Stimulated activated naive CD8-positive, alpha-beta T cell treated with anti-CD3 and anti-CD28 coated beads, Interleukin-15, Interleukin-2, amounts not matched to agents 100 ng/mL and 50 ng/mL, for 24 hours (primary cell): Measurements from ENCODE around the gene DDR2.

ENCODE experiments used
- H3K27ac Mint-ChIP-seq: one replicate; pipeline ENCODE4 v1.8.0; 2021; ENCODE audit warnings: mild to moderate bottlenecking, mixed read lengths
- H3K27me3 Mint-ChIP-seq: one replicate; pipeline ENCODE4 v1.8.0; 2021; ENCODE audit warnings: mixed read lengths
- H3K36me3 Mint-ChIP-seq: one replicate; pipeline ENCODE4 v1.8.0; 2021; ENCODE audit warnings: low read depth, mixed read lengths
- H3K4me1 Mint-ChIP-seq: one replicate; pipeline ENCODE4 v1.8.0; 2021; ENCODE audit warnings: low read depth, mixed read lengths
- H3K4me3 Mint-ChIP-seq: one replicate; pipeline ENCODE4 v1.8.0; 2021; ENCODE audit warnings: mild to moderate bottlenecking, mixed read lengths
- H3K9me3 Mint-ChIP-seq: one replicate; pipeline ENCODE4 v1.8.0; 2021; ENCODE audit warnings: mixed read lengths

DDR2 gene

GRCh38 chr1:162619076-162619475 is 13.2 kb upstream of the DDR2 start:
- no peak overlapping the region for H3K27ac Mint-ChIP-seq
- no peak overlapping the region for H3K4me3 Mint-ChIP-seq
- H3K36me3 Mint-ChIP-seq: peaks cover 15% of the 10 kb centered on the region
- no peaks in the 10 kb centered on the region for H3K27me3 Mint-ChIP-seq
- H3K4me1 Mint-ChIP-seq: no peaks in the 10 kb centered on the region
- H3K9me3 Mint-ChIP-seq: peaks cover 10% of the 10 kb centered on the region

GRCh38 chr1:162621256-162621655 is 11.0 kb upstream of the DDR2 start:
- peaks cover 8% of the 10 kb centered on the region for H3K27me3 Mint-ChIP-seq
- no peak overlapping the region for H3K27ac Mint-ChIP-seq
- no peaks in the 10 kb centered on the region for H3K4me1 Mint-ChIP-seq

GRCh38 chr1:162625679-162626078 is 6.6 kb upstream of the DDR2 start:
- Mint-ChIP-seq H3K4me1 (no peaks in the 10 kb centered on the region), H3K4me3 (no peak overlapping the region), H3K9me3 (no peaks in the 10 kb centered on the region), H3K36me3 (no peaks in the 10 kb centered on the region), H3K27ac (no peak overlapping the region), H3K27me3 (peaks cover 20% of the 10 kb centered on the region)

More at GRCh38 chr1:162621256-162621655, 11.0 kb upstream of the DDR2 start:
- no peak overlapping the region for H3K4me3 Mint-ChIP-seq
- peaks cover 15% of the 10 kb centered on the region for H3K36me3 Mint-ChIP-seq
- peaks cover 10% of the 10 kb centered on the region for H3K9me3 Mint-ChIP-seq

GRCh38 chr1:162626094-162626493 is 6.2 kb upstream of the DDR2 start:
- no peaks in the 10 kb centered on the region for H3K36me3 Mint-ChIP-seq
- H3K4me1 Mint-ChIP-seq: no peaks in the 10 kb centered on the region
- H3K4me3 Mint-ChIP-seq: no peak overlapping the region
- no peaks in the 10 kb centered on the region for H3K9me3 Mint-ChIP-seq
- H3K27me3 Mint-ChIP-seq: peaks cover 20% of the 10 kb centered on the region
- H3K27ac Mint-ChIP-seq: no peak overlapping the region

GRCh38 chr1:162626761-162627160 is 5.5 kb upstream of the DDR2 start:
- Mint-ChIP-seq H3K9me3 (no peaks in the 10 kb centered on the region), H3K27ac (no peak overlapping the region), H3K4me1 (no peaks in the 10 kb centered on the region)

DNA sequence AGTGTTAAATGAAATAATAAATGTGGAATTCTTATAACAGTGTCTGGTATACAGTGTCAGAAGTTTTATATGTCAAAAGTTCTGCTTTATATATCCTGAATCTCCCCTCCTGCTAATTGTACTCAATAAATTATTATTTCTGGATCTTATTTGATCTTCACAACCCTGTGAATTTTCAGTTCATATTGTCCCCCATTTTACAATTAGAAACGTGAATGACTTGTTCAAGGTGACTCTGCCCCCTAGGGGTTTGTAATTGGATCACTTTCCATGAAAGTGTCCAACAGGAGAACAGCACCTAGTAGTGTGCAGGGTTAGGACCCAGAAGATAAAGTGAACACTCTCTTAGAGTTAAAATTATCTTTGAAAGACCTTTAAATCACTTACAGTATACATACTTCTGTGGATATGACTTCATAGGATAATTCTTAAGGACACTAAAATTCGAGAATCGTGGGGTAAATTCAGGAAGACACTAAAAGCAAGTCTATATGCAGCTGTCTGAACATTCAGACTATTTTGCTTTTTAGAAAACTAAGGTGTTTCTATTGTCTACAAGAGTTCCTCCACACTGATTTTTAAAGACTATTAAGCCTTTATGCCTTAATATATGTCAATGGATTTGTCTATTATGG is 4.5 kb upstream of the DDR2 start:
- Mint-ChIP-seq H3K36me3 (no peaks in the 10 kb centered on the region), H3K9me3 (no peaks in the 10 kb centered on the region), H3K27ac (no peak overlapping the region), H3K4me1 (no peaks in the 10 kb centered on the region), H3K27me3 (peaks cover 20% of the 10 kb centered on the region), H3K4me3 (no peak overlapping the region)

More at GRCh38 chr1:162626761-162627160, 5.5 kb upstream of the DDR2 start:
- H3K27me3 Mint-ChIP-seq: peaks cover 20% of the 10 kb centered on the region
- H3K36me3 Mint-ChIP-seq: no peaks in the 10 kb centered on the region
- no peak overlapping the region for H3K4me3 Mint-ChIP-seq

DNA sequence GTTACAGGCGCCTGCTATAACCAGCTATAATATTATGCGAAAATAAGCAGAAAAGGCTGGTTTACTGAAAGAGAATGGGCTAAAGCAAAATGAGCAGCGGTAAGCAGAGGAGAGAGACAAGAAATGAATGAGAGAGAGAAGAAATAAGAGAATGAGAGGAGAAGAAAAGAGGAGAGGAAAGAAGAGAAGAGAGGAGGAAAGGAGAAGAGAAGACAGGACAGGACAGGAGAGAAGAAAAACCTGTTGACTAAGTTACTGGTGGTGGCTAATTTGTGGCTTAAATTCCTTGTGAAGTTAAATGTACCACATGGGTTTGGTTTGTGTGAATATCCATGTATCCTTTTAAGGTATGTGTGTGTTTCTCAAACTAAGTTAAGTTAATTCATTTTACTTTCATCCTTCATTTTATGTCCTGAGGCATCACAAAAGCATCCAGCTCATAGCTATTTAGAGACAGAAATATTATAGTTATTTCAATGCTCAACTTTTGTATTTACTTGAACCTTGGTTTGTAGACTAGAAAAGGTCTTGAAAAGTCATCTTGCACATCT is 3.1 kb upstream of the DDR2 start:
- Mint-ChIP-seq H3K9me3 (no peaks in the 10 kb centered on the region), H3K27me3 (peaks cover 20% of the 10 kb centered on the region), H3K4me3 (no peak overlapping the region), H3K36me3 (no peaks in the 10 kb centered on the region), H3K27ac (no peak overlapping the region), H3K4me1 (no peaks in the 10 kb centered on the region)

DNA sequence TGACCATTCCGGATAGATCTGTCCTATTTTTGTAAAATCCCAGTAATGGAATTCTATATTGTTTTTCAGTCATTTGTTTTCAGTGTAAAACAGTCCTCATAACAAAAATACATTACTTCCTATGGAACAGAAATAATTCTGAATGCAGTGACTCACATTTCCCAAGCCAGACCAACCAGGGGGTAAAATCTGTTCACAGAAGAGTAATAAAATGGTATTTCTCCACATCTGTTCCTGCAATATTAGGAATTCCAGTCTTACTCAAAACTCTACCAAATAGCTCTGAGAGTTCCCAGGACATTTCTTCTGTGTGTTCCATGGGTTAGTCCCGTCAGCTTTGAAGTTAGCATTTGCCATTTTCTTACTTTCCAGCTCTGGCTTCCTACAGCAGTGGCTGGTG is 2.6 kb upstream of the DDR2 start:
- no peak overlapping the region for H3K27ac Mint-ChIP-seq
- H3K36me3 Mint-ChIP-seq: no peaks in the 10 kb centered on the region
- H3K4me1 Mint-ChIP-seq: no peaks in the 10 kb centered on the region
- H3K4me3 Mint-ChIP-seq: no peak overlapping the region
- no peaks in the 10 kb centered on the region for H3K9me3 Mint-ChIP-seq
- peaks cover 16% of the 10 kb centered on the region for H3K27me3 Mint-ChIP-seq

DNA sequence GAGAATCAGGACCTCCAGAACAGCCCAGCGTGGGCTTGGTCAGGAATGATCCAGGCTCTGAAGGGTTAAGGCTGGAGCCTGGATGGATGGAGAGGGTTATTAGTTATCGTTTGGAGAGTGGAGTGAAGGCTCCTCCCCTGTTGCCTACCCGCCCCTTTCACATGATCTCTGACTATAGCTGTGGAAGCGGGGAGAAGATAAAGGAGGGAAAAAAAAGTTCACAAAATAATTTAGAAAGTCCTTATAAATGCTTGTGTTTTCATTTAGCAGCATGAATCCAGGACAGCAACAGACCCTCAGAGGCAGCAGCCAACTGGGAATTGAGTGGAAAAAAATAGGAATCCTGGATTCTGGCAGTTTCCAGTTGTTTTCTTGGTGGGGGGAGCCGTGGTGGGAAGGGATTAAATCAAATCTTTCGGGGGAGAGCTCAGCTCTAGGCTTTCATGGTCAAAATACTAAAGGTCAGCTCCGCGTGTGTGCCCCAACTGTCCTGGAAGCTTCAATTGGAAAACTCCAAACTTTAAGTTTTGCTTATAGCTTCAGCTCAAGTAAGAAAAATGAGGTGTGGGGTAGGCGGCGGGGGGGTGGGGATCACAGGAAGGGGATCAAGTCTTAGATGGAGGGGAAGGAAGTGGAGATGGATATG is 595 bp upstream of the DDR2 start:
- H3K4me1 Mint-ChIP-seq: no peaks in the 10 kb centered on the region
- no peaks in the 10 kb centered on the region for H3K9me3 Mint-ChIP-seq
- no peaks in the 10 kb centered on the region for H3K36me3 Mint-ChIP-seq
- no peak overlapping the region for H3K27ac Mint-ChIP-seq
- peaks cover 11% of the 10 kb centered on the region for H3K27me3 Mint-ChIP-seq
- no peak overlapping the region for H3K4me3 Mint-ChIP-seq

DNA sequence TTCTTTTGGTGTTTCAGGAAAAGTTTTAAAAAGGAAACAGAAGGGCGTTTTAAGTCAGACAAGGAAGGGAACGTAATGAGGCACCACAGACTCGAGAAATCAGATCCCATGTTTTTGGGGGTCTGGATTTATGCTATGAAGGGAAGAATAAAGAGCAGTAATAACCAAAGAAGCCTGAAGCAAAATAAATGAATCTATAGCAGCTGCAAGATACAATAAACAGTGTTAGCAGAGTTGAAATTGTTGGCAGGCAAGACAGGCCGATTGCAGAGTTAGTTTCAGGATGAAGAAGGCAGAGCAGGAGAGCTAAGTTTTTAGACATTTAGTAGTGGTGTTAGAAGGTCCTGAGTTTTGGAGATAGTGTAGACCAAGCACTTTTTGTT is 425 bp downstream of the DDR2 start:
- Mint-ChIP-seq H3K27me3 (peaks cover 9% of the 10 kb centered on the region), H3K9me3 (no peaks in the 10 kb centered on the region), H3K27ac (no peak overlapping the region), H3K4me1 (no peaks in the 10 kb centered on the region), H3K36me3 (no peaks in the 10 kb centered on the region), H3K4me3 (no peak overlapping the region)

GRCh38 chr1:162633081-162633762 is 958 bp downstream of the DDR2 start:
- no peaks in the 10 kb centered on the region for H3K4me1 Mint-ChIP-seq
- H3K36me3 Mint-ChIP-seq: no peaks in the 10 kb centered on the region
- no peak overlapping the region for H3K27ac Mint-ChIP-seq
- no peaks in the 10 kb centered on the region for H3K9me3 Mint-ChIP-seq
- peaks cover 7% of the 10 kb centered on the region for H3K27me3 Mint-ChIP-seq
- no peak overlapping the region for H3K4me3 Mint-ChIP-seq

DNA sequence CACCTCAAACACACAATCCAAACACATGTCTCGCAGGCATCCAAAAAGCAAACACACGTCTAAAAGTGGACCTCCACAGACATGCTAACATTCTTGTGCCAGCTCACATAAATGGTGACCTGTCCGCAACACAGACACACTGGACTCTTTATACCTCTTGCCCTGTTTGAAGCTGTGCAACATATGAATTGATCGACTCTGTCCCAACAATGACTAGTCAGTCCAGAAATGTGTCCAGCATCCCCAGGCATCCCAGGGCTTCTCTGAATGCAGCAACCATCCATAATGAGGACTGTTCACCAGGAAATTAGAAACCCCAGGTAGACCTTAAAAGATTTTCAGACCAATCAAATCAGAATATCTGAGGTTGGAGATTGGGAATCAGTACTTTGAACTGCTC is 3.2 kb downstream of the DDR2 start:
- H3K4me1 Mint-ChIP-seq: no peaks in the 10 kb centered on the region

GRCh38 chr1:162639718-162640117 is 7.5 kb downstream of the DDR2 start:
- Mint-ChIP-seq H3K4me3 (no peak overlapping the region), H3K9me3 (no peaks in the 10 kb centered on the region), H3K36me3 (no peaks in the 10 kb centered on the region), H3K4me1 (no peaks in the 10 kb centered on the region), H3K27ac (no peak overlapping the region), H3K27me3 (peaks cover 7% of the 10 kb centered on the region)

More for the DNA sequence above, 3.2 kb downstream of the DDR2 start:
- H3K36me3 Mint-ChIP-seq: no peaks in the 10 kb centered on the region
- no peak overlapping the region for H3K27ac Mint-ChIP-seq
- no peaks in the 10 kb centered on the region for H3K27me3 Mint-ChIP-seq
- no peak overlapping the region for H3K4me3 Mint-ChIP-seq
- H3K9me3 Mint-ChIP-seq: no peaks in the 10 kb centered on the region

DNA sequence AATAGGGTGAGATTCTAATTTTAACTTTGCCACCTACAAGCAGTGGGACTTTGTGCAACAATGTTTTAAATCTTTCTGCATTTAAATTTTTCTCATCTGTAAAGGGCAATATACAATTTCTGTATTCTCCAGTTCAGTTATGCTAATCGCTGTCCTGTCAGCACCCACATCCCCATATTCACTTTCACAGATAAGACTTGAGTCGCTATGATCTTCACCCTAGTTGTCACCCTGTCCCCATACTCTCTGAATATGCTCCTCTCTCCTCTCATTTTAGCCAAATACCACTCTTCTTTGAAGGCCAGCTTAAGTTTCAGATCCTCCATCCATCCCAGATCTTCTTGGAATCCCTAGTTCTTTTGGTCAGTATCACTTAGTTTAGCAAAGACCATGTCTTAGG is 8.8 kb downstream of the DDR2 start:
- no peak overlapping the region for H3K27ac Mint-ChIP-seq
- no peaks in the 10 kb centered on the region for H3K36me3 Mint-ChIP-seq
- H3K9me3 Mint-ChIP-seq: no peaks in the 10 kb centered on the region
- H3K4me3 Mint-ChIP-seq: no peak overlapping the region
- H3K4me1 Mint-ChIP-seq: no peaks in the 10 kb centered on the region
- H3K27me3 Mint-ChIP-seq: peaks cover 7% of the 10 kb centered on the region

- Mint-ChIP-seq H3K9me3 (no peaks in the 10 kb centered on the region), H3K27ac (no peak overlapping the region), H3K4me1 (no peaks in the 10 kb centered on the region), H3K27me3 (peaks cover 14% of the 10 kb centered on the region), H3K36me3 (no peaks in the 10 kb centered on the region), H3K4me3 (no peak overlapping the region)
Measured at GRCh38 chr1:162644986-162645314, 12.7 kb downstream of the DDR2 start.
